Smooth muscle cell (in vitro differentiated cells): ENCODE data around the gene CORO6. TPM values are rescaled to one million over a fixed set of nuclear protein-coding genes. Genes with fewer than 3 reads are reported as not detected.

ENCODE experiments used
- DNase-seq: peaks from one replicate; lab custom pipeline; 2025; ENCODE audit not compliant: unreplicated experiment; lab: John Stamatoyannopoulos, UW
- H2AFZ ChIP-seq: fragments of 200-600 bp; sonication (generic); 2 replicates; pipeline ENCODE4 v1.6.0; 2016; ENCODE audit warnings: antibody characterized with exemption, low read depth, mild to moderate bottlenecking
- H3F3A ChIP-seq: fragments of 200-600 bp; sonication (generic); 2 replicates; pipeline ENCODE4 v1.6.0; 2017; ENCODE audit warnings: antibody characterized with exemption, low read depth
- H3K27ac ChIP-seq: fragments of 200-600 bp; sonication (generic); 2 replicates; pipeline ENCODE4 v1.5.1; 2016; ENCODE audit warnings: low read depth, mild to moderate bottlenecking
- H3K27me3 ChIP-seq: fragments of 200-600 bp; sonication (generic); 2 replicates; pipeline ENCODE4 v1.6.1; 2016; ENCODE audit warnings: low read depth, mild to moderate bottlenecking
- H3K36me3 ChIP-seq: fragments of 200-600 bp; sonication (generic); 2 replicates; pipeline ENCODE4 v1.5.1; 2016; ENCODE audit warnings: low read depth
- H3K4me1 ChIP-seq: fragments of 200-600 bp; sonication (generic); 2 replicates; pipeline ENCODE4 v1.5.1; 2016; ENCODE audit warnings: low read depth
- H3K4me2 ChIP-seq: fragments of 200-600 bp; sonication (generic); 2 replicates; pipeline ENCODE4 v1.6.0; 2016; ENCODE audit warnings: mild to moderate bottlenecking
- H3K4me3 ChIP-seq: fragments of 200-600 bp; sonication (generic); 2 replicates; pipeline ENCODE4 v1.5.1; 2016; ENCODE audit warnings: mild to moderate bottlenecking
- H3K79me2 ChIP-seq: fragments of 200-600 bp; sonication (generic); 2 replicates; pipeline ENCODE4 v1.6.0; 2016; ENCODE audit warnings: low read depth, mild to moderate bottlenecking
- H3K9ac ChIP-seq: fragments of 200-600 bp; sonication (generic); 2 replicates; pipeline ENCODE4 v1.6.0; 2016; ENCODE audit warnings: low read depth
- H3K9me3 ChIP-seq: fragments of 200-600 bp; sonication (generic); replicated peaks from 2 replicates; pipeline ENCODE4 v1.5.1; 2016; ENCODE audit warnings: low read depth
- H4K20me1 ChIP-seq: fragments of 200-600 bp; sonication (generic); 2 replicates; pipeline ENCODE4 v1.6.0; 2016; ENCODE audit warnings: low read depth
- CTCF ChIP-seq: fragments of 200-600 bp; sonication (generic); IDR thresholded peaks from 2 replicates; pipeline ENCODE4 v1.5.1; 2017; ENCODE audit warnings: borderline replicate concordance, mild to moderate bottlenecking, antibody characterized with exemption; ENCODE audit not compliant: insufficient read depth, poor library complexity, severe bottlenecking
- WGBS: methylation state at CpG from one replicate; pipeline ENCODE4 v1.1.7; 2016; ENCODE audit warnings: low lambda C conversion rate; 5-methylcytosine and 5-hydroxymethylcytosine counted together
- polyA plus RNA-seq: library from polyadenylated mRNA; unstranded; fragments of >200 nt; fragmentation: Nextera tagmentation; extraction: Ambion mirVana; gene quantifications from 2 replicates; pipeline ENCODE4 v1.2.1, GENCODE V29; 2016
- total RNA-seq: library from RNA; depleted of rRNA; stranded (reverse); fragments of >200 nt; gene quantifications from 2 replicates; pipeline ENCODE4 v1.2.3, GENCODE V29; 2014

The CORO6 gene
- total and polyA plus RNA-seq, 2 experiments from 2014 or later = 2.4 TPM

- no peak overlapping the region for H3K27ac ChIP-seq
- peaks cover 39% of the 10 kb centered on the region for H3K79me2 ChIP-seq
- H4K20me1 ChIP-seq = peaks cover 52% of the 10 kb centered on the region
- TF ChIP-seq CTCF = no peak
- 3% methylated on average over 30 of the region's 72 CpGs for WGBS
- peaks cover 6% of the 10 kb centered on the region for H3F3A ChIP-seq
- no peaks in the 10 kb centered on the region for H3K36me3 ChIP-seq
- no peak for DNase-seq
- H3K9me3 ChIP-seq = no peaks in the 10 kb centered on the region
- peak overlapping the region; percentile 58 for H3K4me3 ChIP-seq
- H3K4me2 ChIP-seq = peak overlapping the region; percentile 89
- no peak overlapping the region for H2AFZ ChIP-seq
- peak overlapping the region; percentile 23 for H3K9ac ChIP-seq
- no peaks in the 10 kb centered on the region for H3K27me3 ChIP-seq
- peaks cover 43% of the 10 kb centered on the region for H3K4me1 ChIP-seq
These were observed 33.9 kb downstream of the CORO6 start for GRCh38 chr17:29588562-29589411.

GRCh38 chr17:29588017-29588561 is 34.6 kb downstream of the CORO6 start:
- 44% methylated on average over 8 of the region's 8 CpGs for WGBS
- peaks cover 58% of the 10 kb centered on the region for H4K20me1 ChIP-seq

GRCh38 chr17:29587591-29587990 is 35.1 kb downstream of the CORO6 start:
- H3K27me3 ChIP-seq = no peaks in the 10 kb centered on the region
- no peak for DNase-seq
- peaks cover 42% of the 10 kb centered on the region for H3K4me1 ChIP-seq
- peak overlapping the region; percentile 89 for H3K4me2 ChIP-seq
- H3K36me3 ChIP-seq = no peaks in the 10 kb centered on the region
- H3F3A ChIP-seq = peaks cover 6% of the 10 kb centered on the region
- no peak for TF ChIP-seq CTCF
- WGBS = 90% methylated on average over 6 of the region's 6 CpGs
- no peak overlapping the region for H2AFZ ChIP-seq
- H3K9ac ChIP-seq = no peak overlapping the region
- no peak overlapping the region for H3K27ac ChIP-seq
- peaks cover 58% of the 10 kb centered on the region for H4K20me1 ChIP-seq
- no peaks in the 10 kb centered on the region for H3K9me3 ChIP-seq
- H3K79me2 ChIP-seq = peaks cover 47% of the 10 kb centered on the region
- H3K4me3 ChIP-seq = no peak overlapping the region

More at GRCh38 chr17:29588017-29588561, 34.6 kb downstream of the CORO6 start:
- H3K9ac ChIP-seq = peak overlapping the region; percentile 23
- H3K36me3 ChIP-seq = no peaks in the 10 kb centered on the region
- H3K9me3 ChIP-seq = no peaks in the 10 kb centered on the region
- peak overlapping the region; percentile 89 for H3K4me2 ChIP-seq
- no peak for DNase-seq
- H3K4me3 ChIP-seq = peak overlapping the region; percentile 58
- H3K27ac ChIP-seq = no peak overlapping the region
- no peaks in the 10 kb centered on the region for H3K27me3 ChIP-seq
- TF ChIP-seq CTCF = no peak
- no peak overlapping the region for H2AFZ ChIP-seq
- H3K4me1 ChIP-seq = peaks cover 42% of the 10 kb centered on the region
- peaks cover 45% of the 10 kb centered on the region for H3K79me2 ChIP-seq
- peaks cover 6% of the 10 kb centered on the region for H3F3A ChIP-seq
